Suppressor macrophage treated with lipopolysaccharide for 1 hour (primary cell): ENCODE results near the gene STIMATE.

Experiments
- DNase-seq, 3 donors: peaks; one replicate each; pipeline ENCODE4 v3.0.0-alpha.2; 2020 to 2022

STIMATE gene

DNA sequence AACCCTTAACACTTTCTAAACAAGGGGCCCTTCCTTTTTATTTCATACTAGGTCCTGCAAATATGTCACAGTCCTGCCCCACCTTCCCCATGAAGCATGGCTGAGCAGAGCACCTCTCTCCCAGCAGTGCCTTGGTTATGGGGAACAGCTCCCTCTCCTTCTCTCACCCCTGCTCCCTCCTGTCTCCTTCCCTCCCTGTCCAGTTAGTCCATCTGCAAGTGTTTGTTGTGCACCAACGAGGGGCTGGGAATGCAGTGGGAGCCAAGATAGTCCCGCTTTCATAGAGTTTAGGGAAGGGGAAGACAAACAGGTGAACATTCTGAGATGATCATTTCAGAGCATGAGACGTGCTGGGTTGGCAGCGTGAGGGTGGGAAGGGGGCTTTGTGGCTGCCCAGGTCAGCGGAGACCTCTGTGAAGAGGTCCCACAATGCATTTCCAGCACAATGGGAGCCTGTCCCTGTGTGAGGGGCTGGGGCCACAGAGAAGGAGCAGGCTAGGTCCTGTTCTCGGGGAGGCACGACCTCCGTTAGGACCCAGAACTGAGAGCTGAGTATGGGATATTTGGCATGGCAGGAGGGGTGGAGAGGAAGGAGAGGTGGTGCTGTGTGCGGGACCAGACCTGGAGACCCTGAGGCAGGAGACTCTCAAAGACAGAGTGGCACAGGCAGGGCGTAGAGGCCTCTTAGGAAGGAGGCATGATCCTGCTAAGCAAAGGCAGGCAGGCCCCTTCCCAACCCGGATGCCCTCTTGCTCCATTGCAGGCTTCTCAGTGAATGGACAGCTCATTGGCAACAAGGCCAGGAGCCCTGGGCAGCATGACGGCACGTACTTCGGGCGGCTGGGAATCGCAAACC lies 108.2 kb downstream of the STIMATE start:
- no peak for DNase-seq

DNA sequence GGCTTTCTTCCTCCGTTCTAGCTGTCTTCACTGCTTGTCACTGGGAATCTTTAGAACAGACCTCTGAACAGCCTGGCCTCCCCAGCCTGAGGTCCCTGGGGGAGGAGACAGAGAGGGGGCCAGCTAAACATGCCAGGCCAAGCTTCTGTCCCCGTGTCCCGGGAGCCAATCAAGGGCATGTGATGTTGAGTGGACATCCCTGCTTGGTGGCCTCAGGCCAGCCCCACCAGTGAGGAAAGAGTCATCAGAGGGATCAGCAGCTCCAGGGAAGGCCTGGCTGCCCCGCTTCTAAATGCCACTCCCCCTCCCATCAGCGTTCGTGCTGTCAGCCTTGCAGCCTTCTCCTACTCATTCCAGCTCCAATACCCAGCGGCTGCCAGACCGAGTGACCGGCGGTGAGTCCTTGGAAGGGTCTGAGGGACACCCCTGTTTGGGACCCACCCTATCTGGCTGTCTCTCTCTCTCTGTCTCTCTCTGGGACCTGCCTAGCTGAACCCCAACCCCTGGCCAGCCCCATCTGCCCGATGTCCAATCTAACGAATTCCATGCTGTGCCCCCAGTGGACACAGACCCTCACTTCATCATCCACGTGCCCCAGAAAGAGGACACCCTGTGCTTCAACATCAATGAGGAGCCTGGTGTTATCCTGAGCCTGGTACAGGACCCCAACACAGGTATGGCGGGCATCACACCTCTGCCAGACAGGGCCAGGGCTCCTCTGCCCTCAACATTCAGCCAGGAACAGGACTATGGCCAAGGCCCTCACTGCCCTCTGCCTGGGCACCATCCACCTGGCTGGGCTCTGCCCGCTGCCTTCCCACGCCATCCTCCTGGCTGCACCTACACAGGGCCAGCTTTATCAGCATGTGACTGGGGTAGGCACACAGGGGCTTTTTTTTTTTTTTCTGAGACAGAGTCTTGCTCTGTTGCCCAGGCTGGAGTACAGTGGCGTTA lies 109.4 kb downstream of the STIMATE start:
- DNase-seq = no peak

DNA sequence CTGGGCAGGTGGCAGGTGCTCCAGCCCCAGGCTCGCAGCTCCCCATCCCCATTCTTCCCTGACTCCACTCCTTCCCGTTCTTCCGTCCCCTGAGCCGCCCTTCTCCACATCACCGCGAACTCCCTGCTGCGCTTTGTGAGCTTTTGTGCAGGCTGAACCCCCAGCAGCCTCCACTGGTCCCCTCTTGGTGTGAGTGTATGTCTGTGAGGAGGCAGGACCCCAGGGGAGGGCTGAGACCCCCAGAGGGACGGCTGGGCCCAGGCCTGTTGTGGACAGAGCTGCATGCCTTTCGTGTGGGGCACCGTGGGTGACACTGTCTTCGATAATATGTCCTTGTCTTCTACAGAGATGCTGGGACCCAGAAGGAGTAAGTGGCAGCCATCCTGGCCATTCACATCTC lies 110.1 kb downstream of the STIMATE start:
- DNase-seq = no peak
